NCI-H187 treated with DMSO at 0.1 percent for 48 hours (cell line): ENCODE data around the gene LRRC27.
"Not testable (repeated sequence)": the region's sequence is repeated elsewhere in the genome, so short reads cannot be mapped to it uniquely, and the experiment has no call there.

Source experiments
- DNase-seq: peaks from one replicate; lab custom pipeline; 2025; lab: John Stamatoyannopoulos, UW

LRRC27 gene

DNA sequence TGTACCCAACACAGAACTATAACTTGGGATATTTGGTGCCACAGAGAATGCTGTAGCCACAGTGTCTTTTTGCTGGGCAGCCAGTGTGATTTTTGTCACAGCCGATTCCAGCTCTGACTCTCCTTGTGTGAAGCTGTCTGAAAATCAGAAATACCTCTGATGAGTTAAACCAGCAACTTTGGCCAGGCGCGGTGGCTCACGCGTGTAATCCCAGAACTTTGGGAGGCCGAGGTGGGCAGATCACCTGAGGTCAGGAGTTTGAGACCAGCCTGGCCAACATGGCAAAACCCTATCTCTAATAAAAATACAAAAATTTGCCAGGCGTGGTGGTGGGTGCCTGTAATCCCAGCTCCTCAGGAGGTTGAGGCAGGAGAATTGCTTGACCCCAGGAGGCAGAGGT, 5.9 kb downstream of the LRRC27 start:
- DNase-seq = not testable (repeated sequence)

DNA sequence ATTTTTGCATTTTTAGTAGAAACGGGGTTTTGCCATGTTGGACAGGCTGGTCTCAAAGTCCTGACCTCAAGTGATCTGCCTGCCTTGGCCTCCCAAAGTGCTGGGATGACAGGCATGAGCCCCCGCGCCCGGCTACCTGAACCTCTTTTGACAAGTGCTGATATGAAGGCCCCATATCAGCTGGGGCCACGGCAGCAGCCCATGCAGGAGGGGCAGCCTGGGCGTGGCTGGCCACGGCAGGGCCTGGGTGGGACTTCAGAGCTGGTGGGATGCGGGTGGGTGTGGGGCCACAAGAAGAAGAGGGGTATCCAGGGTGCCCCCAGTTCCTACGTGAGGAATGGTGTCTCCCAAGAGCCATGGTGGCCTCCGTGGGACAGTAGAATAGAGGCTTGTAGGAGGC, 6.9 kb downstream of the LRRC27 start:
- no peak for DNase-seq

DNA sequence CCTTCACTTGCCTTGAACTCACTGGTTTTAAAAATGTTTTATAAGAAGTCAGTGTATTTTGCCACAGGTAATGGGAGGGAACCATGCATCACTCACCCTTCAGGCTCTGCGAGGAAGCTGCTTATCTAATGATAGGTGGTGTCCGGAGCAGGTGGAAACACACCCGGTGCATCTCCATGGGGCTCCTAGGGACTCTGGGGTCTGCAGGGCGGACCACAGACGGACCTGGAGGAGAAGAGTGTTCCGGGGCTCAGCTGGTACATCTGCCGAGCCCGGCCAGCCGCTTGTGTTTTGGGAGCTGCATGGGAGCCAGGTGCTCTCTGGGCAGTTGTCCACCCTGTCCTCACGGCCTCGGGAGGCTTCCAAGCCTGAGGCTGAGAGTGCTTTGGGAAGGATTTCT, 7.3 kb downstream of the LRRC27 start:
- DNase-seq = no peak

DNA sequence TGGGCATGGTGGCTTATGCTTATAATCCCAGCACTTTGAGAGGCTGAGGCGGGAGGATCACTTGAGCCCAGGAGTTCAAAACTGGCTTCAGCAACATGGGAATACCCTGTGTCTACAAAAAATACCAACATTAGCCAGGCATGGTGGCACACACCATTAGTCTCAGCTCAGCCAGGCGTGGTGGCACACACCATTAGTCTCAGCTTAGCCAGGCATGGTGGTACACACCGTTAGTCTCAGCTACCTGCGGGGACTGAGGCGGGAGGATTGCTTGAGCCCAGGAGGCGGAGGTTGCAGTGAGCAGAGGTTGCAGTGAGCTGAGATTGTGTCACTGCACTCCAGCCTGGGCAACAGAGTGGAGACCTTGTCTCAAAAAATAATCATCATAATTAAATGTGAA, 9.0 kb downstream of the LRRC27 start:
- no peak for DNase-seq

DNA sequence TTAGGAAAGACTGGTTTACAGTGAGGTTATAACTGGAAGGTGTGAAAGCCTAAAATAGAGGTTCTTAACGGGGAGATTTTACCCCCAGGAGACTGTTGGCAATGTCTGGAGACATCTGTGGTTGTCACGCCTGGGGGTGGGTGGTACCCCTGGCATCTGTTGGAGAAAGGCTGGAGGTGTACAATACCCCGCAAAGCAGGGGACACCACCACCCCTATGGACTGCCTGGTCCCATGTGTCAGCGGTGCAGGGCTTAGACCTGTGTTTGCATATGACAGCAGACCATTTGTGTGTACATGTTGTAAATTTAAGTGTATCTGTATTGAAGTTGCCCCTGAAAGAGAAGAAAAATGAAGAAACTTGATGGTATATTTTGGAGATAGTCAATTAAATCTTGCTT, 9.8 kb downstream of the LRRC27 start:
- DNase-seq = no peak

DNA sequence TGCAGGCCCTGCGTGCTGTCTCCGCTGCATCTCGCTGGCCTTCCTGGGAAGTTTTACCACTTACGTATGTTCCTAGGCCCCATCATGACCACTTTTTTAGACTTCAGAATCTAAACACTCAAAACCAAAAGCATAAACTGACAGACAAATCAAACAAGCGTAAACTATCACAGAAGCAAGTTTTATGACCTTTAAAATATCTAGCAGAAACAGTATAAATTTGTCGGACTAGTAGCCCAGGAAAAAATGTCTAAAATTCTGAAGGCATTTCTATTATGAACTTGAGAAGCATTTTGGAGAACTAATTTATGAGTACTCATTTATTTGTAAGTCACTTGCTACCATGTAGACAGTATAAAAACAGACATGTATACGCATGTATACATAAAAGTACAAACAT, 10.6 kb downstream of the LRRC27 start:
- DNase-seq = no peak

DNA sequence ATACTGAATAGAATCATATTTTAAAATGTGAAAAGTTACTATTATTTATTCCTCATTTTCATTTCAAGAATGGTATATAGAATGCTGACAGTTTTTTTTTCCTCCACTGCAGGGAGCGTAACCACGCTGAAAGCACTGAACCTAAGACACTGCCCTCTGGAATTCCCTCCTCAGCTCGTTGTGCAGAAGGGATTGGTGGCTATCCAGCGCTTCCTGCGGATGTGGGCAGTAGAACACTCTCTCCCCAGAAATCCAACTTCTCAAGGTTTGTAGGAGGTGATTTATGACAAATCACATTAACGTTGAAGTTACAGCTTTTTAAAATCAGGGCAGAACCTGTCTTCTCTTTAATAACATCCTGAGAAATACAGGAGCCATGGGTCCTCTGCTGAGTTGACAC, 12.4 kb downstream of the LRRC27 start:
- no peak for DNase-seq

DNA sequence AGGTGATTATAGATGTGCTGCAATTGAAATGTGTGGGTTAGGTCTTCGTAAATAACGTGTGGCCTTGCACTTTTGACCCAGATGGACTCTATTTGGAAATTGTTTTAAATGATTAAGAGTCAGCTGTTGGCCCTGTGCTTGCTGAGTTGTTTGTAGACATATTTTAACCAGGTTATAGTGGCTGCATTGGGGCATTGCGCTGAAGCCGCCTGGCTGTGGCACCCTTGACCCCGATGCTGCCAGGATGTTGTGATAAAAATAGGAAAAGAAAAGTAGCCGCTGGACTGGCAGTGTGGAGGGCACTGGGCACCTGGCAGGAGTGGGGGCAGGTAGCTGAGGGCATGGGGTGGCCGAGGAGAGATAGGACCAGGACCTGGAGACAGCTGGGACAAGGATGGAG, 13.4 kb downstream of the LRRC27 start:
- no peak for DNase-seq

DNA sequence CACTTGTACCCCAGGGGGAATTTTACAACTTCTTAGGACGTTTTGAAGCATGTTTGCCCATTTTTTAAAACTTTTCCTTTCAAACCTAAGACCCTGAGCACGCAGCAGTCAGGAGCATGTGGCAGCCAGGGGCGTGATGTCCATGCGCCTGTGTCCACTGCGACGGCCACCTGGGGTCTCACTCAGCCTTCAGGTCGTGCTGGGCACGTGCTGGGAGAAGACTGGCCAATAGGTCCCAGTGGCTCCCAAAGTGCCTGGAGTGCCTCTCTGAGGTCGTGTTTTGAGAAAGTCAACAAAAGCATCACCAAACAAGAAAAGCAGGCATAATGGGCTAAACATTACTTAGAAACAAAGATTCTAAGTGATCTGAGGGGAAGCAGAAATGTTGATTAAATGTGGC, 14.8 kb downstream of the LRRC27 start:
- no peak for DNase-seq

DNA sequence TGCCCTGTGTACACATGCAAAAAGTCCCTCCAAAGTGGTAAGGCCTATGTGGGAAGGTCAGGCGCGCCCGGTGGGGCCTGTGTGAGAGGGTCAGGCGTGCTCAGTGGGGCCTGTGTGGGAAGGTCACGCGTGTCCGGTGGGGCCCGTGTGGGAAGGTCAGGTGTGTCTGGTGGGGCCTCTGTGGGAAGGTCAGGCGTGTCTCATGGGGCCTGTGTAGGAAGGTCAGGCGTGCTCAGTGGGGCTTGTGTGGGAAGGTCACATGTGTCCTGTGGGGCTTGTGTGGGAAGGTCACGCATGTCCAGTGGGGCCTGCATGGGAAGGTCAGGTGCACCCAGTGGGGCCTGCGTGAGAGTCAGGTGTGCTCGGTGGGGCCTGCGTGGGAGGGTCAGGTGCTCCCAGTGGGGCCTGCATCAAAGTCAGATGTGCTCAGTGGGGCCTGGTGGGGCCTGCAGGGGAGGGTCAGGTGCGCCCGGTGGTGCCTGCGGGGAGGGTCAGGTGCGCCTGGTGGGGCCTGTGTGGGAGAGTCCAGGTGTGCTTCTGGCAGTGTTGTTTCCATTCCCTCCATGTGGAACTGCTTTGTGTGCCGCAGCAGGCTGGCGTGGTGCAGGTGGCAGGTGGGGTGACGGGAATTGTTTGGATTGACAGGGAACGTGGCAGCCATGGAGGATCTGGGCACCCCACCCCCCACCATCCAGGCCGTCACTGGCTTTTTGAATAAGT, 15.4 kb downstream of the LRRC27 start:
- no peak for DNase-seq

DNA sequence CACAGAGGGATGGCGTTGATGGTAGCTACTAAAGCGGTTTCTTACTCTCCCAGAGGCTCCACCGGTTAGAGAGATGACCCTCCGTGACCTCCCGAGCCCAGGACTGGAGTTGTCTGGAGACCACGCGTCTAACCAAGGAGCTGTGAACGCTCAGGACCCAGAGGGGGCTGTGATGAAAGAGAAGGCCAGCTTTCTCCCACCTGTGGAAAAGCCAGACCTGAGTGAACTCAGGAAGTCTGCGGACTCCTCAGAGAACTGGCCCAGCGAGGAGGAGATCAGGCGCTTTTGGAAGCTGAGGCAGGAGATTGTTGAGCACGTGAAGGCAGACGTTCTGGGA, 15.9 kb downstream of the LRRC27 start:
- DNase-seq = no peak

DNA sequence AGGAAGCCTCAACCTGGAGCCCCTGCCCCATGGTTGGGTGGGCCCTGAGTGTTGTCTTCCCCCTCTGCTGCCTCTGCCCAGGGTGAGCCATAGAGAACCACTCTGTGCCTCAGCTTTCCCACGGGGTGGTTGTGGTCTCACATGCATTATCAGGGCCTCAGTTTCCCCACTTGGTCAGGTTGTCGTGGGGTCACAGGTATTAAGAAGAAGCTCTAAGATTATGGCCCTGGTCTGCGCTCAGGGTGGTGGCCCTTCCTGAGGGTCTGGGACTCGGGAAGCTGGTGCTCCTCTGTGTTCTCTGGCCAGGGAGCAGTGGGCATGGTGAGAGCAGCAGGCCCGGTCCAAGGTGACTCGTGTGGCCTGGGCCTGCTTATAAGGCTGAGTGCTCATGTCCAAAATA, 17.8 kb downstream of the LRRC27 start:
- DNase-seq = no peak

DNA sequence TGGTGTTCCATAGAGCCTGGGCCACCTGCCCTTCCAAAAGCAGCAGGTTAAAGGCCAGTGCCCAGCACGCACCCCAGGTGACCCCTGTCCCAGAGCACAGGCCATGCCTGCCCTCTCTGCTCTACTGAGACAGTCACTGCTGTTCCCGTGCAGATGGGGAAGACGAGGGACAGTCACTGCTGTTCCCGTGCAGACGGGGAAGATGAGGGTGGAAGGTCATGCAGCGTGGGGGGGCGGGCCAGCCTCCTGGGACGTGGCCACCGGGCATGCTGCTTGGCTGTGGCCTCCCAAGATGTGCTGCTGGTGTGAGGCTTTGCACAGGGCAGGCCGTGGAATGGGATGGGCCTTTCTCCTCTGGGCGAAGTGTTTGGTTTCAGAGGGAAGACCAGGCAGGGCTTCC, 18.4 kb downstream of the LRRC27 start:
- DNase-seq = no peak

DNA sequence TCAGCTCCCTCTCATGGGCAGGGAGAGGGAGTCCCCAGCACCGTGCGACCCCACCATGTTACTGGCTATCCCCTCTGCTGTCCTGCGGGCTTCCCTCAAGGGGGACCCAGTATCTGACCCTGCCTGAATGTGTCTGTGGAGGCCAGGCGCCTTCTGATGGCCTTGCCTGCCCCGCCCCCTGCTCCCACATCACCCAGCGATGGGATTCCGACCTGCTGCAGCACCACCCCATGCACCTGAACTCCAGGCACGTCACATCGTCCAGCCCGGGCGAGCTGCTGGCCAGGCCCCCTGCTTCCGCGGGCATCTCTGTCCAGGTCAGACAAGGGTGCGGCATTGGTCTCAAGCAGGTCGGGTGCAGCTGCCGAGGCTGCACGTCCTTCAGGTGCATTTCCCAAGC, 19.0 kb downstream of the LRRC27 start:
- no peak for DNase-seq

DNA sequence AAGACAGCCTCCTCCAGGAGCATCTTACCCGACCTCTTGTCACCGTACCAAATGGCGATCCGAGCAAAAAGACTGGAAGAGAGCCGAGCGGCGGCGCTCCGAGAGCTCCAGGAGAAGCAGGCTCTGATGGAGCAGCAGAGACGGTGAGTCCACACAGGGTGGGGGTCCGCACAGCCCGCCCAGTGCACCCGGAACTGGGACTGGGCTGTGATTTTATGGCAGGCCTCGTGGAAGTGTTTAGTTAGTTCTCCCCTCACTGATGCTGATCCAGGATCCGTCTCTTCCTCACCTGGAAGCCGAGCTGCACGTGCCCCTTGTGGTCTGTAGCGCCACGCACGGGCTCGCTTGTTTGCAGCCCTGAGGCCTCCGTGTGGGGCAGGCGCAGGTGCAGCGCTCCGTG, 19.6 kb downstream of the LRRC27 start:
- no peak for DNase-seq

DNA sequence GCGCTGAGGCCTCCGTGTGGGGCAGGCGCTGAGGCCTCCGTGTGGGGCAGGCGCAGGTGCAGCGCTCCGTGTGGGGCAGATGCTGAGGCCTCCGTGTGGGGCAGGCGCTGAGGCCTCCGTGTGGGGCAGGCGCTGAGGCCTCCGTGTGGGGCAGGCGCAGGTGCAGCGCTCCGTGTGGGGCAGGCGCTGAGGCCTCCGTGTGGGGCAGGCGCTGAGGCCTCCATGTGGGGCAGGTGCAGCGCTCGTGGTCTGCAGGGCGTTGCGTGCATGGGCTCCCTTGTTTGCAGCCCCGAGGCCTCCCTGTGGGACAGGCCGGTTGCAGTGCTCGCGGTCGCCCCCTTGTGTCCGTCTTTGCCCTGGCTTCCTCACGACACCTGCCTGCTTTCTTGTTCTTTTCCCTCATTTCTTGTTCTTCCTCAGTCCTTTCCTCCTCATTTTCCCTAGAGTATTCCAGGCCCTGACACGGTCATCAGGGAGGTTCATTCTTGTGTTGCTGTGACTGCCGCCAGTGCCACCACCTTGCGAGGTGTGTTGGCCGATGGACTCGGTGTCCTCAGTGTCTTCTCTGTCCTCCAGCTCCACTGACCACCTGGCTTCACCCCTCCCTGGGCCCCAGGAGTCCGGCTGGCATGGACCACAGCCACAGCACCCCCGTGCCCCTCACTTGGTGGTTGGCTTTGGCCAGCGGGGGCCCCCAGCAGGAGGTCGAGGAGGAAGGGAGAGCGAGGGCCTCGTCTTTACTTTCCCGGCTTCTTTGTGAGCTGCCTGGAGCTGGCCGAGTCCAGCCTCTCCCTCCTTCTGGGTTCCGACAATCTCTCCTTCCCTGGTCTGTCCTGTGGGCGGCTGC, 20.7 kb downstream of the LRRC27 start:
- DNase-seq = not testable (repeated sequence)

DNA sequence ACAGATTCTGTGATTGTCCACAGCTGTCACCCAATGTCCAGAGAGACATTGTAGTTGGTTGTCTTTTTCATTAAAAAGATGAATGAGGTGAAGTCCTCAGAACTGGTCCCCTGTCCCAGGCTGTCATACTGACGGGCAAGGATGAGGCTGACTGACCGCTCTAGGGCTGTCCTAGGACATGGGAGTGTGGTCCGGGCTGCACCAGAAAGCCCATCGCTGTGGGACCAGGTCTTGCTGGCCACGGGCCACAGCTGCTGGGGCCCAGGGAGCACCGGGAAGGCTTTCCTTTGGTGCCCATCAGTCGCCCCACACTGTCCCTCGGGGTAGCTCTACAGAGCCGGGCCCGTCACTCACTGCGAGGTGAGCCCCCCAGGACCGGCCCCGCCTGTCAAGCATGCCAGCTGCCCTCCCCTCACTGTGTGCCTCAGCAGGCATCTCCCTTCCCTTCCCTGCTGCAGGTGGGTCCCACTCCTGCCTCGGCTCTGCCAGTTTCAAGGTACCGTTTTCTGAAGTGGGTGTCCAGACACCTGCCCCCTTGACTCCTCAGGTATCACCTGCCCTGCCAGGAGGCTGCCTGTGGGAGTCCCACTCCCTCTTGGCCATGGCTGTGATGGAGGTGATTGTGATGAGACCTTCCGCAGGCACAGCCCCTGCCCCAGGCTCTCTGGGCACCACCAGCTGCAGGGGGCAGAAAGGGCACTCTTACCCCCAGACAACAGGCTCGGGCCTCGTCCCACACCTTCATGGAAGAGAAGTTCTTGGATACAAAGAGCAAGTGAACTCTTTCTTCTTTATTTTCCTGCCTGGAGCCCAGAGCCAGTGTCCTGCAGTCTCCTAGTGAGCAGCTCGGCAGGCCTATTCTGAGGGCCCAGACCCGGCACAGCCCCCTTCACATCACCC, 21.7 kb downstream of the LRRC27 start:
- DNase-seq = no peak

DNA sequence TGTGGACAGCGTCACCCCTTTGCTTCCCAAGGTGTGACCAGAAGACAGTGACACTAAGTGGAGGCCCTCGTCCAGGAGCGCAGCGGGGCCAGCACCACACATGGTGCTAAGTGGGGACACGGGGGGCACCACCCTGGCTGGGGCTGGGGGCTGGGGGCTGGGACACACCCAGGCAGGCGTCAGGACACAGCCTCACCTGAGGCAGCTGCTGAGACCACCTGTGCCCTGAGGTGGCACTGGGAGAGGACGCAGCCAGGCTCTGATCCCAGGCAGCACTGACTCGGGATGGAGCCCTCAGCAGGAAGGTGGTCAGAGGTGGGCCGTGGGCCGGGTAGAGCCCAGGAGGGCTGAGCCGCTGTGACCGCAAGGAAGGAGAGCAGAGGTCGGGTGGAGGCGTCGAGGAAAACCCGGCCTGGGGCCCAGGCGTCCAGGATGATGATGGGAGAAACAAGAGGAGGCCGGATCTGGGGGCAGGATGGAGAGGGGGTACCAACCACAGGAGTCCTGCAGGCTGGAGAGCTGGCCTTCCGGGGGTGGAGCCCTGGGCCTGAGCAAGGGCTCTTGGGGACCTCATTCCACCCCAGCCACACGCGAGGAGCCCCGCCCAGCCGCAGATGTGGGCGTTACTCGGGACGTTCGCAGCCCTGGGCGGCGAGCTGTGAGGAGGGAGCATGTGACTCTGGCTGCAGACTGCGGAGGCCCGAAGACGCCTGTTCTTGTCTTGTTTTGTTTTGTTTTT, 22.5 kb downstream of the LRRC27 start:
- no peak for DNase-seq

DNA sequence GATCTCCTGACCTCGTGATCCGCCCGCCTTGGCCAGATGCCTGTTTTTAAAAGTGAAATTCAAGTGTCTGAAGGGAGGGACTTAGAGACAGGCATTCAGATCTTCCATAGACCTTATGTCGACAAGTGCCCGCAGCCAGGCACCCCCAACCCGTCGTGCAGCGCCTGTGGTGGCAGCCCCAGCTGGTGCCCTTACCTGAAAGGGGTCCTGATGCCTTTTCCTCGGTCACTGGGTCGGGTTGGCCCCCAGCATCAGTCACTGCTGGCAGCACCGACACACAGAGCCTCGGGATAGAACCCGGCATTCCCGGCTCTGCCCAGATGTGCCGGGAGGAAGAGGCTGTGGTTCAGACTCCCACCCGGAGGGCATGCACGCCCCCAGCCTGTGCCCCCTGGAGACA, 23.3 kb downstream of the LRRC27 start:
- no peak for DNase-seq

DNA sequence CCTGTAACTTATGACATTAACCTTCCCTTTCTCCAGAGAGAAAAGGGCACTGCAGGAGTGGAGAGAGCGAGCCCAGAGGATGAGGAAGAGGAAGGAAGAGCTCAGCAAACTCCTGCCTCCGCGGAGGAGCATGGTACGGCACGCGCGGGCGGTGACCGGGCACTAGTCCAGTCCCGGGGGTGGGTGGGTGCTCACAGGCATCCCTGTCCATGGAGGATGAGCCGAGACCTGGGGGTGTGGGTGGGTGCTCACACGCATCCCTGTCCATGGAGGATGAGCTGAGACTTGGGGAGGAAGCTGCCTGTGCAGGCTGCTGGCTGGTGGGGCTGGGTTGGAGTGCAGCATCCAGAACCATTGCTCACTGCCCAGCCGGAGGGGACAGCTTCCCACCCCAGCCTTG, 23.8 kb downstream of the LRRC27 start:
- no peak for DNase-seq

DNA sequence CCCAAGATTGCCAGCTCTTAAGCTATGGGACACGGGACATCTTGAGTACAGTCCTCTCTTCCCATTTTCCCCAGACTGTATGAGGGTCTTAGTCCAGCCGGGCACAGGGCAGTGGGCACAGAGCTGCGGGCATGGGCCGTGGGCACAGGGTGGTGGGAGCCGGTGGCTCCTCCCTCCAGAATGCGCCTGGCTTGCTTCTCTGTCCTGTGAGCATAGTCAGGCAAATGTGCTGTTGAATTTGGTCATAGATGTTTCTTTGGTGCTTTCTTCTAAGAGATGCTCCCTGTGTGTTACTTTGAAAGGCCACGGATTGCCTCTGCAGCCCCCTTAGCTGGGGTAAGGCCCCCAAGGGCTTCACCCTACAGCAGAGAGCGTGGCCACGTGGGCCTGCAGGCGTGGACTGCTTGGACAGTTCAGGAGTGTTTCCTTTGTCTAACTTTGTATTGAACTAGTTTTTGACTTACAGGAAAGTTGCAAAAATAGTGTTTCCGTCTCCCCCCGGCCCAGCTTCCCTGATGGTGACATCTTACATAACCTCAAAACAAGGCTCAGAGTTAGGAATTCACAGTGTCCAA, 24.7 kb downstream of the LRRC27 start:
- DNase-seq = no peak
